Peyer's patch (tissue), 4 donors: ENCODE measurements around the gene GNG2. TPM values are rescaled to one million over a fixed set of nuclear protein-coding genes. Genes with fewer than 3 reads are reported as not detected.
A peak's percentile ranks its signal among the peaks of the same experiment; 100 is the strongest.

Experiments used
- DNase-seq, 3 donors: peaks; one replicate each; pipeline ENCODE4 v3.0.0-alpha.2; 2017 to 2019
- H3K27ac ChIP-seq, 4 donors: fragments of 200-600 bp; sonication (generic); one replicate each; pipeline ENCODE4 v1.5.1; 2016 to 2019
- H3K27me3 ChIP-seq, 2 donors: fragments of 200-600 bp; sonication (generic); one replicate each; pipeline ENCODE4 v1.5.1; 2019
- H3K36me3 ChIP-seq, 3 donors: fragments of 200-600 bp; sonication (generic); one replicate each; pipeline ENCODE4 v1.5.1; 2016 to 2019
- H3K4me1 ChIP-seq, 4 donors: fragments of 200-600 bp; sonication (generic); one replicate each; pipeline ENCODE4 v1.5.1; 2016 to 2019
- H3K4me3 ChIP-seq, 4 donors: fragments of 200-600 bp; sonication (generic); 1 replicate in 3 of 4; 2 replicates in 1 of 4; pipeline ENCODE4 v1.5.1; 2016 to 2019; ENCODE audit warnings: mild to moderate bottlenecking in 1 of 4
- H3K9me3 ChIP-seq, 4 donors: fragments of 200-600 bp; sonication (generic); one replicate each; pipeline ENCODE4 v1.5.1; 2016 to 2019; ENCODE audit warnings: mild to moderate bottlenecking in 1 of 4
- CTCF ChIP-seq, 6 experiments: fragments of 450-650 bp in 4 of 6; fragments of 200-600 bp in 2 of 6; sonication (generic) in 1 of 6; IDR thresholded peaks; one replicate each; pipeline ENCODE4 v1.5.1; 2017 to 2019; ENCODE audit warnings: antibody characterized with exemption in 6 of 6, mild to moderate bottlenecking in 3 of 6, moderate library complexity in 1 of 6
- POLR2A ChIP-seq, 2 donors: fragments of 450-650 bp; IDR thresholded peaks; one replicate each; pipeline ENCODE4 v1.5.1; 2017; ENCODE audit warnings: antibody characterized with exemption in 2 of 2, mild to moderate bottlenecking in 2 of 2, moderate library complexity in 2 of 2
- total RNA-seq, 4 donors: library from RNA; depleted of rRNA; stranded (reverse); fragments of >200 nt; gene quantifications; one replicate each; pipeline ENCODE4 v1.1.0, GENCODE V29; 2016

GNG2 gene
- total RNA-seq: 10 to 100 TPM in 2 of 4 donors, 1 to 10 TPM in 2; 6.0 to 44.6 (median 9.7) TPM

GRCh38 chr14:51860164-51860824, at the start of gene GNG2:
Gene GNG2, plus strand, starts transcription at chr14:51860612. Its CDS starts 90,067 bp downstream, at chr14:51950679.
- Histone ChIP-seq H3K27ac (peak within 1 kb of the TSS; percentile 59 to 81 (median 74)), H3K4me3 (peak within 1 kb of the TSS; percentile 51 to 55 (median 52)), H3K4me1 (peaks cover 0 to 12% (median 0%) of the 10 kb centered on the region in 4 donors), H3K27me3 (no peaks in the 10 kb centered on the region), H3K9me3 (no peaks in the 10 kb centered on the region), H3K36me3 (no peaks in the 10 kb centered on the region)
- peak; percentile 79 to 95 (median 94) for DNase-seq
- TF ChIP-seq CTCF (IDR thresholded peaks at IDR 0.05) (no peak), POLR2A (IDR thresholded peaks at IDR 0.05) (peak; percentile 60 to 81)

- no peaks in the 10 kb centered on the region for H3K9me3 ChIP-seq
- DNase-seq: no peak
- TF ChIP-seq POLR2A (IDR thresholded peaks at IDR 0.05) (no peak), CTCF (IDR thresholded peaks at IDR 0.05) (no peak)
Measured at GRCh38 chr14:51811706-51812105, 48.7 kb upstream of the GNG2 start.

GRCh38 chr14:51816031-51816430, 44.4 kb upstream of the GNG2 start:
- Histone ChIP-seq H3K36me3 (no peaks in the 10 kb centered on the region), H3K9me3 (no peaks in the 10 kb centered on the region), H3K4me1 (no peaks in the 10 kb centered on the region), H3K27me3 (no peaks in the 10 kb centered on the region), H3K27ac (no peak overlapping the region), H3K4me3 (no peak overlapping the region)
- TF ChIP-seq CTCF (IDR thresholded peaks at IDR 0.05): no peak
- TF ChIP-seq POLR2A (IDR thresholded peaks at IDR 0.05): no peak
- no peak for DNase-seq

More at GRCh38 chr14:51811706-51812105, 48.7 kb upstream of the GNG2 start:
- no peak overlapping the region for H3K27ac ChIP-seq
- no peaks in the 10 kb centered on the region for H3K4me1 ChIP-seq
- H3K4me3 ChIP-seq: no peak overlapping the region
- no peaks in the 10 kb centered on the region for H3K27me3 ChIP-seq
- H3K36me3 ChIP-seq: no peaks in the 10 kb centered on the region

- no peak overlapping the region for H3K4me3 ChIP-seq
- DNase-seq: no peak
- no peaks in the 10 kb centered on the region for H3K4me1 ChIP-seq
- H3K9me3 ChIP-seq: no peaks in the 10 kb centered on the region
- H3K36me3 ChIP-seq: no peaks in the 10 kb centered on the region
- TF ChIP-seq CTCF (IDR thresholded peaks at IDR 0.05) (no peak), POLR2A (IDR thresholded peaks at IDR 0.05) (no peak)
- no peaks in the 10 kb centered on the region for H3K27me3 ChIP-seq
- no peak overlapping the region for H3K27ac ChIP-seq
Measured at GRCh38 chr14:51817326-51817725, 43.1 kb upstream of the GNG2 start.

- H3K9me3 ChIP-seq: no peaks in the 10 kb centered on the region
- no peak for DNase-seq
- no peaks in the 10 kb centered on the region for H3K27me3 ChIP-seq
- H3K36me3 ChIP-seq: no peaks in the 10 kb centered on the region
- TF ChIP-seq POLR2A (IDR thresholded peaks at IDR 0.05) (no peak), CTCF (IDR thresholded peaks at IDR 0.05) (no peak)
- H3K4me3 ChIP-seq: no peak overlapping the region
- no peaks in the 10 kb centered on the region for H3K4me1 ChIP-seq
- H3K27ac ChIP-seq: no peak overlapping the region
Measured at GRCh38 chr14:51818748-51819380, 41.5 kb upstream of the GNG2 start.
